ENCODE measurements around the gene ABO.
"Not testable (repeated sequence)": the region's sequence is repeated elsewhere in the genome, so short reads cannot be mapped to it uniquely, and the experiment has no call there.

The ABO gene

DNA sequence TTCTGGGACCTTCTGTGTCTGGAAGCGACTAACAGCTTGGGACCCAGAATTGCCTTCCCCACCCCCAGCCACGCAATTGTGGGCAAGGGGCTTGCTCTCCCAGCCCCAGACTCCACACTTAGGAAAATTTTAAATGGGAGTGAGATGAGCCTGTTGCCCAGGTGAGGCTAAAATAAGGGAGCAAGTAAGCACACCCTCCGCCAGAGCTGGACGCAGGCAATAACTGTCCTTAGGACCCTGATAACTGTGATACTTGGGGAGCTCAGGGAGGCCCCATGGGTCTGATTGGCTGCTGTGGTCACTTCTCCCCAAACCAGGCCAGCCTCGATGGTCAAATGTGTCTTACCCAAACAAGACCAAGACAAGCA lies 13.3 kb downstream of the ABO start:
- DNase-seq = no peak

- no peak for DNase-seq
Measured at GRCh38 chr9:133261103-133261752, 13.8 kb downstream of the ABO start.

- no peak for DNase-seq
Measured at GRCh38 chr9:133260334-133261102, 14.5 kb downstream of the ABO start.

GRCh38 chr9:133258061-133259015 lies 16.7 kb downstream of the ABO start:
- peak; percentile 20 for DNase-seq

- DNase-seq = no peak
Measured at GRCh38 chr9:133257465-133257956, 17.5 kb downstream of the ABO start.

GRCh38 chr9:133256686-133257091 lies 18.3 kb downstream of the ABO start:
- no peak for DNase-seq

DNA sequence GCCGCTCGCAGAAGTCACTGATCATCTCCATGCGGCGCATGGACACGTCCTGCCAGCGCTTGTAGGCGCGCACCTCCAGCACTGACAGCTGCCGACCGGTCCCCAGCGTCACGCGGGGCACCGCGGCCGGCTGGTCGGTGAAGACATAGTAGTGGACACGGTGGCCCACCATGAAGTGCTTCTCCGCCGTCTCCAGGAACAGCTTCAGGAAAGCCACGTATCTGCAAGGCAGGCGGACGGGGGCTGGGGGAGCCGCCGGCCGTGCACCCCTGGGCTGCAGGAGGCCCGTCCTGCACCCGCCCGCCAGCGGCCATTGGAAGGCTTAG lies 18.9 kb downstream of the ABO start:
- DNase-seq = no peak

- no peak for DNase-seq
Measured at GRCh38 chr9:133255371-133256135, 19.4 kb downstream of the ABO start.

GRCh38 chr9:133254471-133254870 lies 20.5 kb downstream of the ABO start:
- no peak for DNase-seq

- DNase-seq = no peak
Measured at GRCh38 chr9:133253268-133253667, 21.7 kb downstream of the ABO start.

DNA sequence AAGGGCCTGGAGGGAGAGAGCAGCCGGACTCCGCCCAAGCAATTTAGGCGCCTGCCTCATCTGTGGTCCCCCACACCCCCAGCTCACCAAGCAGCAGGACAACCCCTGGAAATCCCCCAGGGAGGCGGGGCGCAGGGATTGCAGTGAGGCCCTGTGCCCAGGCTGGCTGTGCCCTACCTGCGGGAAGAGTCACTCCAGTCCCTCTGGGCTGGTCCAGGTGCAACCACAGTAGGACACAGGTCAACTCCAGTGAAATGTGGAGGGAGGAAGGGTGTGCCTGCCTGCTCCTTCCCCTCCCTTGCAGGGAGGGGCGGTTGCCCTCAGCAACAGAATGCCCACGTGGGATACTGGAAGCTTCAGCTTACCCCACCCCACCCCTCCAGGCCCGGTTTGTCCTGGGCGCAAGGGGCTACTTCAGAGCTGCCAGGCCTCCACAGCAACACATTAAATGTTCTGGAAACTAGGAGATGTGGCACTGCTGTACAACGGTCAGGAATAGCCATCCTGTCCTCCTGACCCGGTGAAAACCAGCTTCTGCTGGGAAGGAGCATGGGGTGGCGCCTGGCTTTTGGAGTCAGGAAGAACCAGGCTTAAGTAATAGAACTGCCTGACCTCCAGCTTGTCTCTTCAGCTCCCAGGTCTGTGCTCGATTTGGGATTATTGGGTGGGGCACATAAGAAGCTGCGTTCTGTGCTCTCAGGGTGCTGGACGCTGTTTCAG lies 22.5 kb downstream of the ABO start:
- no peak for DNase-seq

DNA sequence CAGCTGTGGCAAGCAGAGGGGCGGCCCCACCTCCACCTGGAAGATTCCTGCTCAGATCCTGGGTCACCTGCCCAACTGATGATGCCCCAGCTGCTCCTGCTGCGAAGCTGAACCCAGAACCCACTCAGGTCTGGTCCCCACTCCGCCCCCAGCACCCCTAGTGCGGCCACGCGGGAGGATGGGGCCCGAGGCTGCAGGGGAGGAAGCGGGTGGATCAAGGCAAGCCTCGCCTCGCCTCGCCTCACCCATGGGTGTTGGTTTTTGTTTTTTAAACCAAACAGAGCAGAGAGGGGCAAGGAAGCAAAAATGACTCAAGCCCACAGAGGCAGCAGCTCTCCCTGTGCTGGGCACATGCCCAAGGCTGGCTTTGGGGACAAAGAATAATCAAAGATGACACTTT lies 23.2 kb downstream of the ABO start:
- no peak for DNase-seq

- DNase-seq = not testable (repeated sequence)
Measured at GRCh38 chr9:133251221-133251620, 23.8 kb downstream of the ABO start.

DNA sequence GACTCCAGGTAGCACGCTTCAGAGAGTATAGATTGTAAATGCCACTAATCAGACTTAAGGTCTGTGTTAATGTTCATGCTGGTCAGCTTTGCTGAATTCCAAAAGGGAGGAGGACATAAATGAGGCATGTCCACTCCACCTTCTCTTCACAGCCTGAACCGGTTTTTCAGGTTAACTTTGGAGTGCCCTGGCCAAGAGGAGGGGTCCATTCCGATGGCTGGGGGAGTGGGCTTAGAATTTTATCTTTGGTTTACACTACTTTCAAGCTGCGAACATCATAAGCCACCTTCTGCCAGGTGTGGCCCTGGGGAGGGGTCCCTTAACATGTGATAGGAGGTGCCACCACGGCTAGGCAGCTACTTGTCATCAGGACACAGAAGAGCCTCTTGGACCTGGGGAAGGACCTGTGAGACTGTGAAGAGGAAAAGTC lies 24.2 kb downstream of the ABO start:
- no peak for DNase-seq

DNA sequence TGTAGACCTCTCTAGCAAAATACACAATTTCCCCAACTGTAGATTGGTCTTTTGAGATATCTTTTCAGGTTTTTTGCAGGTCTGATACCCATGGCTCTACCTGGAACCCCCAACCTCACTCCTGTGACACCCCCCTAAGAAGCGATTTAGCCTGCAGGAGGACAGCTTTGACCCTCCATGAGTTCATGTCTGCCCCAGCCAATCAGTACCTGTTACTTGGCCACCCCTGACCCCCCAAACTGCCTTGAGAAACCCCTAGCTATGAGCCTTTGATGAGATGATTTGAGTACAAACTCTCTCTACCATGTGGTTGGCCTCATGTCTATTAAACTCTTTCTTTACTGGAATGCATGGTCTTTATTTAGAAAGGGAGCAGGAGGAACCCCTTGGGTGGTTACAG lies 25.7 kb downstream of the ABO start:
- DNase-seq = no peak

DNA sequence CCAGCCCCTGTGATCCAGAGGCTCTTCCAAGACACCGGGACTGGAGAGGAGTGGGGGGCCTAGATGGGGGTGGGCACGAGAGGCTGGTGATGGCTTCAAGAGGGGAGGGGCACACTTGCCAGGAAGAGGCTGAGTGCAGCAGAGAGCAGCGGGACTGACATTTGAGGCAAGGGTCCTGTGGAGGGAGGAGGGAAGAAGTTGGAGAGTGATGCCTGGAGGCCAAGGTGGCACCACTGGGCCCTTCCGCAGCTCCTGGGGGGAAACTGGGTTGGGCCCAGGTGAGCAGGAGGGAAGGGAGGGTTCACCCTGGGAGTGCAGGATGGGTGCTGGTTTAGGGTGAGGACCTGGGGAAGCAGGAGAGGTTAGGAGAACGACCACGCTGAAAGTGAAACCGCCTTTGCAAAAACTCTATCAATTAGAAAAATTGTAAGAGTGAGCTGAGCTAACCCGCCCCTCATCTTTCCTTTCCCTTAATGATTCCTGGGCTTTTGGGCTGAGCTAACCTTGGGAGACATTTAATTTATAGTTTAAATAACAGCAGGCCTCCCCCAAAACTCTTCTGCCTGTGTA lies 26.2 kb downstream of the ABO start:
- no peak for DNase-seq

DNA sequence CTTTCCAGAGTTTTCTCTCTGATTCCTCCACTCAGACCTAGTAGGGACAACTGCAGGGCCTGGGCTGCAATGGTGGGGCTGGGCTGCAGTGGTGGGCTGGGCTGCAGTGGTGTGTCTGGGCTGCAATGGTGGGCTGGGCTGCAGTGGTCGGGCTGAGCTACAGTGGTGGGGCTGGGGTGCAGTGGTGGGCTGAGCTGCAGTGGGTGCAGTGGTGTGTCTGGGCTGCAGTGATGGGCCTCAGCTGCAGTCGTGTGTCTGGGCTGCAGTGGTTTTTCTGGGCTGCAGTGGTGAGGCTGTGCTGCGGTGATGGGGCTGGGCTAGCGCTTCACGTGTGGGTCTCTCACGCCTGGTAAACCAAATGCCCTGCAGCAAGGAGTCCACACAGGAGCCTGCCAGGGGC lies 27.4 kb downstream of the ABO start:
- DNase-seq = no peak

DNA sequence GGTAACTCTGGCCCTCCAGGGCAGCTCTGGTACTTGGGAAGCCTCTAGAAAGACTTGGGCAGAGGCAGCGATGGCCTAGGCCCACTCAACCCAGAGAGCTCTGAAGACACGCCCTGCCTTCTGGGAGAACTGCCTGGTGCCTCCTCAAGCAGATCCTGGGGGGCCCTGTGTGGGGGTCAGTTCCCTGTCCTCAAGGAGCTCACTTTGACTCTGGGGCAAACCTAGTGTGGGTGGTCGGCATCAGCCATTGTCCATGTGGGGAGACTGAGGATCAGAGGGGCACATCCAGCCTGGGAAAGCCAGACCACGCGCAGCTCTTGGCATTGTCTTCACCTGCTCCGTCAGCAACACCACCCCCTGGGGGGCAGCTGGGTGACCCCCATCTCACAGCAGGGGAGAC lies 28.0 kb downstream of the ABO start:
- no peak for DNase-seq

DNA sequence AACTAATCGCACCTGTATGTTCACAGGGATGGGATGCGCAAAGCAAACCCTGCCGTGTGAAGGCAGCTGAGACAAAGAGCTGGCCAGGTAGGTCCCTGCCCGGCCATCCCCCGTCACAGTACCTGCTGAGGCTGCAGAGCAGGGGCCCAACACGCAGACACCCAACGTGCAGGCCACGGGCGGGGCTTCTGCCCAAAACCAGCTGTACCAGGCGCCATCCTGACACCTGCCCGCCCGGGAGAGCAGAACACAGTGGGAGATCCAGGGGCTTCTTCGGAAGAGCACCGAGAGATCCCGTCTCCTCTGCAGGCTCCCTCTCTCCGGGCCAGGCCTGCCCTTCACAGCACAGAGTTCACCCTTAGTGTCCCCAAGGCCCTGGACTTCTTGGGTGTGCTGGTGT lies 28.4 kb downstream of the ABO start:
- DNase-seq = no peak

GRCh38 chr9:133242991-133243390 lies 32.0 kb downstream of the ABO start:
- no peak for DNase-seq

DNA sequence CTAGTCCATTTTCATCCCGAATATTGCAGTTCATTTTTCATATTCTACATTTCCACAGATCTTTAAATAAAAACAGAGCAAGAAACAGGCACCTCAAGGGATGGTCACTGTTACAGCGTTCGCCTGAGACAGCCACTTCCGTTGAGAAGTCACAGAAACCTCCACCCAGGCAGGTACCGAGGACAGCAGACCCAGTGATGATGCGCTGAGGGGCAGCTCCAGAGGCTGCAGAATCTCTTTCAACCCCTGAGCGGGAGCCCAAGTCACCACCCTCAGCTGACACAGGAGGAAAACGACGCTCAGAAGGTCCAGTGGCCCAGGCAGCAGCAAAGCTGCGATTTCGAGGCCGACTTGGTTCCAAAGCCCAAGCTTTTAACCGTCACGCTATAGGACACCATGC lies 32.8 kb downstream of the ABO start:
- DNase-seq = no peak

Data from retina (tissue), 1 donor.